Mesothelial cell of epicardium (in vitro differentiated cells): ENCODE data around the gene ZNRF4. TPM values are rescaled to one million over a fixed set of nuclear protein-coding genes. Genes with fewer than 3 reads are reported as not detected.

Source experiments
- DNase-seq, 2 experiments: peaks; one replicate each; pipeline ENCODE4 v3.0.0; 2021; ENCODE audit warnings: low spot score in 2 of 2; ENCODE audit not compliant: unreplicated experiment in 2 of 2
- H3K27ac Mint-ChIP-seq: 2 replicates; pipeline ENCODE4 v1.8.0; 2021; ENCODE audit warnings: mixed read lengths
- H3K27me3 Mint-ChIP-seq: 2 replicates; pipeline ENCODE4 v1.8.0; 2021; ENCODE audit warnings: low read depth, mixed read lengths
- H3K36me3 Mint-ChIP-seq: 2 replicates; pipeline ENCODE4 v1.8.0; 2021; ENCODE audit warnings: mixed read lengths
- H3K4me1 Mint-ChIP-seq: 2 replicates; pipeline ENCODE4 v1.8.0; 2021; ENCODE audit warnings: mixed read lengths
- H3K4me3 Mint-ChIP-seq: 2 replicates; pipeline ENCODE4 v1.8.0; 2021; ENCODE audit warnings: mild to moderate bottlenecking, moderate library complexity, mixed read lengths
- H3K9me3 Mint-ChIP-seq: 2 replicates; pipeline ENCODE4 v1.8.0; 2021; ENCODE audit warnings: mixed read lengths
- total RNA-seq: library from RNA; stranded (reverse); gene quantifications from 3 replicates; pipeline ENCODE4 v1.2.1, GENCODE V29; 2021
- TF ChIP-seq, protein P1 (sequence below): fragments of 200-600 bp; sonication (generic); IDR thresholded peaks from one replicate; pipeline ENCODE4 v1.5.0; 2021; ENCODE audit warnings: antibody characterized with exemption; ENCODE audit not compliant: unreplicated experiment

Gene ZNRF4
- total RNA-seq, 1 donor from 2014 or later = not detected

GRCh38 chr19:5497297-5497696 is 42.1 kb downstream of the ZNRF4 start:
- Mint-ChIP-seq H3K27ac (no peak overlapping the region), H3K27me3 (peaks cover 86% of the 10 kb centered on the region), H3K4me1 (peaks cover 4% of the 10 kb centered on the region), H3K9me3 (peaks cover 13% of the 10 kb centered on the region), H3K36me3 (no peaks in the 10 kb centered on the region), H3K4me3 (no peak overlapping the region)
- TF ChIP-seq, protein P1, sequence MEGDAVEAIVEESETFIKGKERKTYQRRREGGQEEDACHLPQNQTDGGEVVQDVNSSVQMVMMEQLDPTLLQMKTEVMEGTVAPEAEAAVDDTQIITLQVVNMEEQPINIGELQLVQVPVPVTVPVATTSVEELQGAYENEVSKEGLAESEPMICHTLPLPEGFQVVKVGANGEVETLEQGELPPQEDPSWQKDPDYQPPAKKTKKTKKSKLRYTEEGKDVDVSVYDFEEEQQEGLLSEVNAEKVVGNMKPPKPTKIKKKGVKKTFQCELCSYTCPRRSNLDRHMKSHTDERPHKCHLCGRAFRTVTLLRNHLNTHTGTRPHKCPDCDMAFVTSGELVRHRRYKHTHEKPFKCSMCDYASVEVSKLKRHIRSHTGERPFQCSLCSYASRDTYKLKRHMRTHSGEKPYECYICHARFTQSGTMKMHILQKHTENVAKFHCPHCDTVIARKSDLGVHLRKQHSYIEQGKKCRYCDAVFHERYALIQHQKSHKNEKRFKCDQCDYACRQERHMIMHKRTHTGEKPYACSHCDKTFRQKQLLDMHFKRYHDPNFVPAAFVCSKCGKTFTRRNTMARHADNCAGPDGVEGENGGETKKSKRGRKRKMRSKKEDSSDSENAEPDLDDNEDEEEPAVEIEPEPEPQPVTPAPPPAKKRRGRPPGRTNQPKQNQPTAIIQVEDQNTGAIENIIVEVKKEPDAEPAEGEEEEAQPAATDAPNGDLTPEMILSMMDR = no peak
- DNase-seq = no peak

DNA sequence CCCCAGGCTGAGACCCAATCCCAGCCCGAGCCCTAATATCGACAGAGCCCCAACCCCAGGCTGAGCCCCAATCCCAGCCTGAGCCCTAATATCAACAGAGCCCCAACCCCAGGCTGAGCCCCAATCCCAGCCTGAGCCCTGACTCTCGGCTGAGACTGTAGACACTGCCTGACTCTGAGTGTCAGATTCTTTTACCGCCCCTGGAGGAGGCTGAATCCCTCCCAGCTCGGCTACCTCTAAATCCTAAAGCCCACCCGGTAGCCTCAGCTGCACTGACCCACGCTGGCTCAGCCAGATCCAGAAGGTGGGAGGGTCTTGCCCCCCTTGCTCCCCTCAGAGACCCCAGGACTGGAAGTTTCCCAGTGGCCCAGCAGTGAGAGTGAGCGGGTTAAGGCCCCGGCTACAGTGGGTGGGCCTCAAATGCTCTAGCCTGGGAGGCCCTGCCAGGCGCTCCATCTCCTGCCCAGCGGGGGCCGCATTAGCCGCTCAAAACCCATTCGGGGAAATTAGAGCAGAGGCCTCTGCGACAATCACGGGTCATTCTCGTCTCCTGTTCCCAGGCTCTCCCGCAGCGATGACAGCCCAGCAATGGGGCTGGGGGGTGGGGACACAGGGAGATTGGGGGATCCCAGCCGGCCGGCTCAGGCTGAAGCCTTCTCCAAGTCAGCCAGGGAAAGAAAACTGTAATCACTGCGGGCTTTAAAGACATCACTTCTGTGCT is 43.8 kb downstream of the ZNRF4 start:
- H3K4me3 Mint-ChIP-seq = no peak overlapping the region
- TF ChIP-seq, protein P1 = no peak
- DNase-seq = no peak
- no peaks in the 10 kb centered on the region for H3K36me3 Mint-ChIP-seq
- peaks cover 21% of the 10 kb centered on the region for H3K9me3 Mint-ChIP-seq
- no peaks in the 10 kb centered on the region for H3K4me1 Mint-ChIP-seq
- H3K27ac Mint-ChIP-seq = no peak overlapping the region
- H3K27me3 Mint-ChIP-seq = peaks cover 74% of the 10 kb centered on the region

GRCh38 chr19:5501907-5502306 is 46.7 kb downstream of the ZNRF4 start:
- no peaks in the 10 kb centered on the region for H3K36me3 Mint-ChIP-seq

GRCh38 chr19:5503598-5503997 is 48.4 kb downstream of the ZNRF4 start:
- Mint-ChIP-seq H3K27ac (no peak overlapping the region), H3K9me3 (peaks cover 31% of the 10 kb centered on the region), H3K27me3 (peaks cover 45% of the 10 kb centered on the region), H3K4me3 (no peak overlapping the region), H3K4me1 (no peaks in the 10 kb centered on the region), H3K36me3 (no peaks in the 10 kb centered on the region)
- TF ChIP-seq, protein P1 = no peak
- no peak for DNase-seq

More at GRCh38 chr19:5501907-5502306, 46.7 kb downstream of the ZNRF4 start:
- peaks cover 31% of the 10 kb centered on the region for H3K9me3 Mint-ChIP-seq
- no peaks in the 10 kb centered on the region for H3K4me1 Mint-ChIP-seq
- H3K4me3 Mint-ChIP-seq = no peak overlapping the region
- no peak for DNase-seq
- peaks cover 59% of the 10 kb centered on the region for H3K27me3 Mint-ChIP-seq
- TF ChIP-seq, protein P1 = no peak
- H3K27ac Mint-ChIP-seq = no peak overlapping the region

DNA sequence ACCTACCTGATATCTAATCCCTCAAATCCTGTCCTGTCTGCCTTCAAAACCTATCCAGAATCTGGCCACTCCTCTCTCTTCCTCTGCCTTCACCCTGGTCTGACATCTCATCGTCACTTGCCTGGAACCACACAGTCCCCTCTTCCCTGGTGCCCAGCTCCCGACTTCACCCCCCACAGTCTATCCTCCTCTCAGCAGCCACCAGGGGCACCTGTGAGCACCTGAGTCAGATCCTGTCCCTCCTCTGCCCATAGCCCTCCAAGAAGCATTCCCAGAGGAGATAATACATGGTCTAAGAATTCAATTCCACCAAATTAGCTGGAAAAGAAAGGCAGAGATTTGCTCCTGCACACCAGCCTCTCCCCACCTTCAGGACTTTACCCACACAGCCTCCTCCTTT is 48.9 kb downstream of the ZNRF4 start:
- H3K4me1 Mint-ChIP-seq = no peaks in the 10 kb centered on the region
- peaks cover 41% of the 10 kb centered on the region for H3K27me3 Mint-ChIP-seq
- H3K4me3 Mint-ChIP-seq = no peak overlapping the region
- H3K9me3 Mint-ChIP-seq = peaks cover 31% of the 10 kb centered on the region
- TF ChIP-seq, protein P1 = no peak
- no peak overlapping the region for H3K27ac Mint-ChIP-seq
- H3K36me3 Mint-ChIP-seq = no peaks in the 10 kb centered on the region
- no peak for DNase-seq

Other genes with a start within 250 kb of the ZNRF4 start
- 235 to 241 TPM (median 240 TPM) in 3 replicates for gene PTPRS, start 114.6 kb upstream of the ZNRF4 start, total RNA-seq
- gene TINCR, start 112.5 kb downstream of the ZNRF4 start, total RNA-seq = 2.5 to 4.3 TPM (median 2.5 TPM) in 3 replicates
- 70.5 to 80.3 TPM (median 78.4 TPM) in 3 replicates for gene SAFB2, start 167.4 kb downstream of the ZNRF4 start, total RNA-seq
- 139 to 147 TPM (median 142 TPM) in 3 replicates for gene SAFB, start 167.7 kb downstream of the ZNRF4 start, total RNA-seq
- 30.0 to 32.3 TPM (median 30.7 TPM) in 3 replicates for gene MICOS13, start 225.1 kb downstream of the ZNRF4 start, total RNA-seq
- 15.9 to 16.7 TPM (median 16.0 TPM) in 3 replicates for gene HSD11B1L, start 225.6 kb downstream of the ZNRF4 start, total RNA-seq
- gene RPL36, start 234.9 kb downstream of the ZNRF4 start, total RNA-seq = 947 to 1,016 TPM (median 998 TPM) in 3 replicates